Adrenal gland (tissue), 5 donors: ENCODE data around the gene USP10.

Source experiments
- CTCF ChIP-seq, 6 experiments: fragments of 450-650 bp in 4 of 6; fragments of 200-600 bp in 2 of 6; sonication (generic) in 1 of 6; IDR thresholded peaks; 1 replicate in 5 of 6; 2 replicates in 1 of 6; pipeline versions ENCODE4 v1.5.1 to v1.8.0; 2016 to 2021; ENCODE audit warnings: antibody characterized with exemption in 6 of 6, mild to moderate bottlenecking in 2 of 6, moderate library complexity in 1 of 6
- POLR2A ChIP-seq, 2 donors: fragments of 450-650 bp; IDR thresholded peaks; one replicate each; pipeline ENCODE4 v1.6.1; 2017; ENCODE audit warnings: antibody characterized with exemption in 2 of 2, mild to moderate bottlenecking in 2 of 2, moderate library complexity in 1 of 2
- donor health status: DM: no; HTN: no; CAD: no.

DNA sequence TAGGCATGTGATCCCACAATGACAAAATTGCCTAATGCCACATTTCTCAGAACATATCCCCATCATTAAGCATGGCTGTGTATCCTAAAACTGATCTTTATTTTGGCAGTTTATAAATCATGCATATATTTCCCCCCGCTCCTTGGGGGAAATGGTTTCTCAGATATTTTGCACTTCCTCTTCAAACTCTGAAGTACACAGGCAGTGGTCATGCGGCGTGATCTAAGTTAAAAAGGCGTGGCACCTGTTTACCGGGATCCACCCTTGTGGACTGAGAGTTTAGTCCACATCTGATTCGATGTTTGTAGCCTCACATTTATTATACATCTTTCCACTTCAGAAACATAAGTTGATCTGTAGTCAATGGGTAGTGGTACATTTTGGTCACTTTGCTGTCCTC, 51.4 kb downstream of the USP10 start:
- no peak for TF ChIP-seq CTCF (IDR thresholded peaks at IDR 0.05)
- TF ChIP-seq POLR2A (IDR thresholded peaks at IDR 0.05): no peak
